Measurements from ENCODE around the gene FGD3. TPM values are rescaled to one million over a fixed set of nuclear protein-coding genes. Genes with fewer than 3 reads are reported as not detected.

FGD3 gene
- total and polyA plus RNA-seq, 2 of the 8 experiments (the other 6 are each of a cell fraction or from before 2014, with no cell fraction given) = 1.4 to 1.9 TPM

- TF ChIP-seq RXRA (IDR thresholded peaks at IDR 0.05; ENCODE audit: insufficient read depth, low read depth, low read length) (no peak), TCF12 (IDR thresholded peaks at IDR 0.05; ENCODE audit: low read depth, low read length) (no peak), KDM5A (IDR thresholded peaks at IDR 0.05; ENCODE audit: low read length) (no peak), CTBP2 (IDR thresholded peaks at IDR 0.05; ENCODE audit: borderline replicate concordance, insufficient read depth, insufficient read length, low read length) (no peak), E2F6 (IDR thresholded peaks at IDR 0.05) (no peak), JUN (IDR thresholded peaks at IDR 0.05; ENCODE audit: low read depth, low read length) (no peak), HDAC6 (IDR thresholded peaks at IDR 0.05; ENCODE audit: low read depth, low read length) (no peak), TBP (IDR thresholded peaks at IDR 0.05; ENCODE audit: low read depth, low read length) (no peak)
These were observed 3.1 kb downstream of the FGD3 start (continued) for GRCh38 chr9:92950359-92950955.

Measured in H1 (cell line).